GM23338 (cell line): ENCODE results near the gene LCP1.

Experiments
- CREB1 ChIP-seq: fragments of 250-450 bp; sonication (Bioruptor Pico); IDR thresholded peaks from 2 replicates; pipeline ENCODE4 v1.5.0; 2020; ENCODE audit warnings: low read depth, mild to moderate bottlenecking, moderate library complexity
- EZH2 ChIP-seq: fragments of 200-600 bp; sonication (generic); IDR thresholded peaks from one replicate; pipeline ENCODE4 v1.8.0; 2017; ENCODE audit warnings: antibody characterized with exemption, mild to moderate bottlenecking, low read depth; ENCODE audit not compliant: unreplicated experiment
- EZH2phosphoT487 ChIP-seq: fragments of 200-600 bp; sonication (generic); IDR thresholded peaks from one replicate; pipeline ENCODE4 v1.8.1; 2018; ENCODE audit warnings: antibody characterized with exemption; ENCODE audit not compliant: unreplicated experiment
- JUNB ChIP-seq: IDR thresholded peaks from one replicate; pipeline ENCODE4 v1.6.1; 2016; ENCODE audit warnings: antibody characterized with exemption; ENCODE audit not compliant: unreplicated experiment
- NANOG ChIP-seq: IDR thresholded peaks from 2 replicates; pipeline ENCODE4 v1.6.1; 2016; ENCODE audit warnings: antibody characterized with exemption, borderline replicate concordance
- POLR2AphosphoS5 ChIP-seq: IDR thresholded peaks from 2 replicates; pipeline ENCODE4 v1.6.1; 2016; ENCODE audit warnings: antibody characterized with exemption, low read depth
- ZNF114 ChIP-seq: fragments of 250-450 bp; sonication (Bioruptor Pico); IDR thresholded peaks from 2 replicates; pipeline ENCODE4 v1.5.0; 2020; ENCODE audit warnings: mild to moderate bottlenecking, moderate library complexity
- ZNF331 ChIP-seq: fragments of 250-450 bp; sonication (Bioruptor Pico); IDR thresholded peaks from 2 replicates; pipeline ENCODE4 v1.5.0; 2020; ENCODE audit warnings: low read depth, mild to moderate bottlenecking, moderate library complexity
- TF ChIP-seq, protein P1 (sequence below), 2 experiments: fragments of 200-600 bp in 1 of 2; sonication (generic) in 1 of 2; conservative IDR thresholded peaks; 2 replicates each; pipeline versions ENCODE4 v1.5.1 to v1.6.1; 2016 to 2017; ENCODE audit warnings: antibody characterized with exemption in 2 of 2, low read depth in 2 of 2, mild to moderate bottlenecking in 2 of 2, moderate library complexity in 1 of 2
- TF ChIP-seq, protein P2 (sequence below): IDR thresholded peaks from one replicate; pipeline ENCODE4 v1.6.1; 2018; ENCODE audit warnings: antibody characterized with exemption; ENCODE audit not compliant: unreplicated experiment
- TF ChIP-seq, protein P3 (sequence below): IDR thresholded peaks from 2 replicates; pipeline ENCODE4 v1.6.1; 2016; ENCODE audit warnings: antibody characterized with exemption
- TF ChIP-seq, protein P4 (sequence below): fragments of 250-450 bp; sonication (Bioruptor Pico); IDR thresholded peaks from 2 replicates; pipeline ENCODE4 v1.5.0; 2020; ENCODE audit warnings: mild to moderate bottlenecking, moderate library complexity

DNA sequence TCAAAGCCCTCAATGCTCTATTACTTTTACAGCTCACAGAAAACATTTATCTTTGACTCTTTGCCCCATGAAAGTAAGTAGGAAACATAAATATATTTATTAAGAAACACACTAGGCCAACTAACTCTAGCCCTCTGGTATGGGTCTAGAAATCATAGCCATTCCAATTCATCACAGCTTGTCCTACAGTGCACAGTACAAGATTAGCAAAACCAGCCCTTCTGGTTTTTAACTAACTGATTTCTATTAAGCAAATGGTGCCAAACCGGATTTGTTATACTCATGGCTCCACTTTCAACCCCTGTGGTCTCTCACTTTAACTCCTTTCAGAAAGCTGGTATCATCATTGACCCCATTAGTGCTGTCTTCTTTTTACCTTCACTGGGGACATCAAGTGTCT lies 24.2 kb upstream of the LCP1 start:
- TF ChIP-seq POLR2AphosphoS5 (no peak), EZH2phosphoT487 (no peak), EZH2 (no peak), JUNB (no peak), CREB1 (CRISPR knock-in tag) (no peak), ZNF114 (CRISPR knock-in tag) (no peak), ZNF331 (CRISPR knock-in tag) (no peak), NANOG (no peak)
- TF ChIP-seq, protein P1, sequence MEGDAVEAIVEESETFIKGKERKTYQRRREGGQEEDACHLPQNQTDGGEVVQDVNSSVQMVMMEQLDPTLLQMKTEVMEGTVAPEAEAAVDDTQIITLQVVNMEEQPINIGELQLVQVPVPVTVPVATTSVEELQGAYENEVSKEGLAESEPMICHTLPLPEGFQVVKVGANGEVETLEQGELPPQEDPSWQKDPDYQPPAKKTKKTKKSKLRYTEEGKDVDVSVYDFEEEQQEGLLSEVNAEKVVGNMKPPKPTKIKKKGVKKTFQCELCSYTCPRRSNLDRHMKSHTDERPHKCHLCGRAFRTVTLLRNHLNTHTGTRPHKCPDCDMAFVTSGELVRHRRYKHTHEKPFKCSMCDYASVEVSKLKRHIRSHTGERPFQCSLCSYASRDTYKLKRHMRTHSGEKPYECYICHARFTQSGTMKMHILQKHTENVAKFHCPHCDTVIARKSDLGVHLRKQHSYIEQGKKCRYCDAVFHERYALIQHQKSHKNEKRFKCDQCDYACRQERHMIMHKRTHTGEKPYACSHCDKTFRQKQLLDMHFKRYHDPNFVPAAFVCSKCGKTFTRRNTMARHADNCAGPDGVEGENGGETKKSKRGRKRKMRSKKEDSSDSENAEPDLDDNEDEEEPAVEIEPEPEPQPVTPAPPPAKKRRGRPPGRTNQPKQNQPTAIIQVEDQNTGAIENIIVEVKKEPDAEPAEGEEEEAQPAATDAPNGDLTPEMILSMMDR (conservative IDR thresholded peaks at IDR 0.05; ENCODE audit: low read depth in 2 of 2) = no peak
- TF ChIP-seq, protein P2, sequence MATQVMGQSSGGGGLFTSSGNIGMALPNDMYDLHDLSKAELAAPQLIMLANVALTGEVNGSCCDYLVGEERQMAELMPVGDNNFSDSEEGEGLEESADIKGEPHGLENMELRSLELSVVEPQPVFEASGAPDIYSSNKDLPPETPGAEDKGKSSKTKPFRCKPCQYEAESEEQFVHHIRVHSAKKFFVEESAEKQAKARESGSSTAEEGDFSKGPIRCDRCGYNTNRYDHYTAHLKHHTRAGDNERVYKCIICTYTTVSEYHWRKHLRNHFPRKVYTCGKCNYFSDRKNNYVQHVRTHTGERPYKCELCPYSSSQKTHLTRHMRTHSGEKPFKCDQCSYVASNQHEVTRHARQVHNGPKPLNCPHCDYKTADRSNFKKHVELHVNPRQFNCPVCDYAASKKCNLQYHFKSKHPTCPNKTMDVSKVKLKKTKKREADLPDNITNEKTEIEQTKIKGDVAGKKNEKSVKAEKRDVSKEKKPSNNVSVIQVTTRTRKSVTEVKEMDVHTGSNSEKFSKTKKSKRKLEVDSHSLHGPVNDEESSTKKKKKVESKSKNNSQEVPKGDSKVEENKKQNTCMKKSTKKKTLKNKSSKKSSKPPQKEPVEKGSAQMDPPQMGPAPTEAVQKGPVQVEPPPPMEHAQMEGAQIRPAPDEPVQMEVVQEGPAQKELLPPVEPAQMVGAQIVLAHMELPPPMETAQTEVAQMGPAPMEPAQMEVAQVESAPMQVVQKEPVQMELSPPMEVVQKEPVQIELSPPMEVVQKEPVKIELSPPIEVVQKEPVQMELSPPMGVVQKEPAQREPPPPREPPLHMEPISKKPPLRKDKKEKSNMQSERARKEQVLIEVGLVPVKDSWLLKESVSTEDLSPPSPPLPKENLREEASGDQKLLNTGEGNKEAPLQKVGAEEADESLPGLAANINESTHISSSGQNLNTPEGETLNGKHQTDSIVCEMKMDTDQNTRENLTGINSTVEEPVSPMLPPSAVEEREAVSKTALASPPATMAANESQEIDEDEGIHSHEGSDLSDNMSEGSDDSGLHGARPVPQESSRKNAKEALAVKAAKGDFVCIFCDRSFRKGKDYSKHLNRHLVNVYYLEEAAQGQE = no peak
- TF ChIP-seq, protein P3, sequence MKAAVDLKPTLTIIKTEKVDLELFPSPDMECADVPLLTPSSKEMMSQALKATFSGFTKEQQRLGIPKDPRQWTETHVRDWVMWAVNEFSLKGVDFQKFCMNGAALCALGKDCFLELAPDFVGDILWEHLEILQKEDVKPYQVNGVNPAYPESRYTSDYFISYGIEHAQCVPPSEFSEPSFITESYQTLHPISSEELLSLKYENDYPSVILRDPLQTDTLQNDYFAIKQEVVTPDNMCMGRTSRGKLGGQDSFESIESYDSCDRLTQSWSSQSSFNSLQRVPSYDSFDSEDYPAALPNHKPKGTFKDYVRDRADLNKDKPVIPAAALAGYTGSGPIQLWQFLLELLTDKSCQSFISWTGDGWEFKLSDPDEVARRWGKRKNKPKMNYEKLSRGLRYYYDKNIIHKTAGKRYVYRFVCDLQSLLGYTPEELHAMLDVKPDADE = no peak
- TF ChIP-seq, protein P4, sequence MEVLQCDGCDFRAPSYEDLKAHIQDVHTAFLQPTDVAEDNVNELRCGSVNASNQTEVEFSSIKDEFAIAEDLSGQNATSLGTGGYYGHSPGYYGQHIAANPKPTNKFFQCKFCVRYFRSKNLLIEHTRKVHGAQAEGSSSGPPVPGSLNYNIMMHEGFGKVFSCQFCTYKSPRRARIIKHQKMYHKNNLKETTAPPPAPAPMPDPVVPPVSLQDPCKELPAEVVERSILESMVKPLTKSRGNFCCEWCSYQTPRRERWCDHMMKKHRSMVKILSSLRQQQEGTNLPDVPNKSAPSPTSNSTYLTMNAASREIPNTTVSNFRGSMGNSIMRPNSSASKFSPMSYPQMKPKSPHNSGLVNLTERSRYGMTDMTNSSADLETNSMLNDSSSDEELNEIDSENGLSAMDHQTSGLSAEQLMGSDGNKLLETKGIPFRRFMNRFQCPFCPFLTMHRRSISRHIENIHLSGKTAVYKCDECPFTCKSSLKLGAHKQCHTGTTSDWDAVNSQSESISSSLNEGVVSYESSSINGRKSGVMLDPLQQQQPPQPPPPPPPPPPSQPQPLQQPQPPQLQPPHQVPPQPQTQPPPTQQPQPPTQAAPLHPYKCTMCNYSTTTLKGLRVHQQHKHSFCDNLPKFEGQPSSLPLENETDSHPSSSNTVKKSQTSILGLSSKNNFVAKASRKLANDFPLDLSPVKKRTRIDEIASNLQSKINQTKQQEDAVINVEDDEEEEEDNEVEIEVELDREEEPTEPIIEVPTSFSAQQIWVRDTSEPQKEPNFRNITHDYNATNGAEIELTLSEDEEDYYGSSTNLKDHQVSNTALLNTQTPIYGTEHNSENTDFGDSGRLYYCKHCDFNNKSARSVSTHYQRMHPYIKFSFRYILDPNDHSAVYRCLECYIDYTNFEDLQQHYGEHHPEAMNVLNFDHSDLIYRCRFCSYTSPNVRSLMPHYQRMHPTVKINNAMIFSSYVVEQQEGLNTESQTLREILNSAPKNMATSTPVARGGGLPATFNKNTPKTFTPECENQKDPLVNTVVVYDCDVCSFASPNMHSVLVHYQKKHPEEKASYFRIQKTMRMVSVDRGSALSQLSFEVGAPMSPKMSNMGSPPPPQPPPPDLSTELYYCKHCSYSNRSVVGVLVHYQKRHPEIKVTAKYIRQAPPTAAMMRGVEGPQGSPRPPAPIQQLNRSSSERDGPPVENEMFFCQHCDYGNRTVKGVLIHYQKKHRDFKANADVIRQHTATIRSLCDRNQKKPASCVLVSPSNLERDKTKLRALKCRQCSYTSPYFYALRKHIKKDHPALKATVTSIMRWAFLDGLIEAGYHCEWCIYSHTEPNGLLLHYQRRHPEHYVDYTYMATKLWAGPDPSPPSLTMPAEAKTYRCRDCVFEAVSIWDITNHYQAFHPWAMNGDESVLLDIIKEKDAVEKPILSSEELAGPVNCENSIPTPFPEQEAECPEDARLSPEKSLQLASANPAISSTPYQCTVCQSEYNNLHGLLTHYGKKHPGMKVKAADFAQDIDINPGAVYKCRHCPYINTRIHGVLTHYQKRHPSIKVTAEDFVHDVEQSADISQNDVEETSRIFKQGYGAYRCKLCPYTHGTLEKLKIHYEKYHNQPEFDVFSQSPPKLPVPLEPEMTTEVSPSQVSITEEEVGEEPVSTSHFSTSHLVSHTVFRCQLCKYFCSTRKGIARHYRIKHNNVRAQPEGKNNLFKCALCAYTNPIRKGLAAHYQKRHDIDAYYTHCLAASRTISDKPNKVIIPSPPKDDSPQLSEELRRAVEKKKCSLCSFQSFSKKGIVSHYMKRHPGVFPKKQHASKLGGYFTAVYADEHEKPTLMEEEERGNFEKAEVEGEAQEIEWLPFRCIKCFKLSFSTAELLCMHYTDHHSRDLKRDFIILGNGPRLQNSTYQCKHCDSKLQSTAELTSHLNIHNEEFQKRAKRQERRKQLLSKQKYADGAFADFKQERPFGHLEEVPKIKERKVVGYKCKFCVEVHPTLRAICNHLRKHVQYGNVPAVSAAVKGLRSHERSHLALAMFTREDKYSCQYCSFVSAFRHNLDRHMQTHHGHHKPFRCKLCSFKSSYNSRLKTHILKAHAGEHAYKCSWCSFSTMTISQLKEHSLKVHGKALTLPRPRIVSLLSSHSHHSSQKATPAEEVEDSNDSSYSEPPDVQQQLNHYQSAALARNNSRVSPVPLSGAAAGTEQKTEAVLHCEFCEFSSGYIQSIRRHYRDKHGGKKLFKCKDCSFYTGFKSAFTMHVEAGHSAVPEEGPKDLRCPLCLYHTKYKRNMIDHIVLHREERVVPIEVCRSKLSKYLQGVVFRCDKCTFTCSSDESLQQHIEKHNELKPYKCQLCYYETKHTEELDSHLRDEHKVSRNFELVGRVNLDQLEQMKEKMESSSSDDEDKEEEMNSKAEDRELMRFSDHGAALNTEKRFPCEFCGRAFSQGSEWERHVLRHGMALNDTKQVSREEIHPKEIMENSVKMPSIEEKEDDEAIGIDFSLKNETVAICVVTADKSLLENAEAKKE (CRISPR knock-in tag) = no peak
